NCI-H1105 treated with DMSO at 0.1 percent for 48 hours (cell line): ENCODE measurements around the gene CLASRP.

ENCODE experiments used
- DNase-seq: peaks from one replicate; lab custom pipeline; 2025; lab: John Stamatoyannopoulos, UW

Gene CLASRP

GRCh38 chr19:45021971-45022370 lies 16.9 kb upstream of the CLASRP start:
- DNase-seq = no peak

- DNase-seq = no peak
These were observed 15.8 kb upstream of the CLASRP start for GRCh38 chr19:45023048-45023447.

GRCh38 chr19:45025264-45025663 lies 13.6 kb upstream of the CLASRP start:
- DNase-seq = no peak

- no peak for DNase-seq
These were observed 11.5 kb upstream of the CLASRP start for GRCh38 chr19:45027371-45027770.

GRCh38 chr19:45030825-45031224 lies 8.0 kb upstream of the CLASRP start:
- DNase-seq = no peak

- DNase-seq = no peak
These were observed 6.4 kb upstream of the CLASRP start for GRCh38 chr19:45032421-45032820.

GRCh38 chr19:45035755-45036154 lies 3.1 kb upstream of the CLASRP start:
- DNase-seq = no peak

GRCh38 chr19:45037393-45038169 lies 1.3 kb upstream of the CLASRP start:
- DNase-seq = no peak

GRCh38 chr19:45040059-45040771 lies 1.4 kb downstream of the CLASRP start:
- no peak for DNase-seq

GRCh38 chr19:45041125-45041524 lies 2.3 kb downstream of the CLASRP start:
- DNase-seq = no peak

GRCh38 chr19:45045671-45046353 lies 7.0 kb downstream of the CLASRP start:
- no peak for DNase-seq

GRCh38 chr19:45046355-45046754 lies 7.5 kb downstream of the CLASRP start:
- no peak for DNase-seq

- no peak for DNase-seq
These were observed 8.4 kb downstream of the CLASRP start for GRCh38 chr19:45047188-45047797.

- no peak for DNase-seq
These were observed 10.4 kb downstream of the CLASRP start for GRCh38 chr19:45049073-45049736.

GRCh38 chr19:45050036-45050435 lies 11.2 kb downstream of the CLASRP start:
- DNase-seq = no peak

- no peak for DNase-seq
These were observed 13.2 kb downstream of the CLASRP start for GRCh38 chr19:45051929-45052579.

- DNase-seq = no peak
These were observed 18.0 kb downstream of the CLASRP start for GRCh38 chr19:45056831-45057230.

- DNase-seq = no peak
These were observed 18.6 kb downstream of the CLASRP start for GRCh38 chr19:45057444-45057843.

- DNase-seq = no peak
These were observed 19.8 kb downstream of the CLASRP start for GRCh38 chr19:45058622-45059159.

GRCh38 chr19:45059258-45059965 lies 20.6 kb downstream of the CLASRP start:
- peak; percentile 41 for DNase-seq
